HCT116 (cell line): ENCODE measurements around the gene RADIL. TPM values are rescaled to one million over a fixed set of nuclear protein-coding genes. Genes with fewer than 3 reads are reported as not detected.

ENCODE experiments used
- ATAC-seq: fragments of 200-7000 bp; cut with Tn5 transposase; 2 replicates; pipeline ENCODE4 v1.9.1; 2020; ENCODE audit warnings: mild to moderate bottlenecking, moderate library complexity
- BruUV-seq: library from RNA; stranded (reverse); fragments of 400-500 nt; replicated peaks from 2 replicates; lab custom pipeline; 2021; lab: Mats Ljungman, UMichigan
- CTCF ChIA-PET: fragments of 300-600 bp; sonication (Branson Sonifier 250); formaldehyde crosslinking; loops from one replicate; lab custom pipeline; 2021; ENCODE audit warnings: antibody characterized with exemption; lab: Charles Lee
- POLR2A ChIA-PET: fragments of 300-600, 350-600 bp; sonication (Branson Sonifier 250); formaldehyde crosslinking; loops from one replicate; lab custom pipeline; 2021; ENCODE audit warnings: antibody characterized with exemption; lab: Charles Lee
- RAD21 ChIA-PET, 2 experiments: fragments of 300-600 bp; sonication (Branson Sonifier 250); formaldehyde crosslinking; loops; one replicate each; lab custom pipeline; 2023; ENCODE audit warnings: low total read pairs in 2 of 2; ENCODE audit not compliant: uncharacterized antibody in 2 of 2, unreplicated experiment in 2 of 2, low non-redundant PET in 1 of 2; lab: Charles Lee
- DNase-seq: peaks from one replicate; pipeline ENCODE4 v3.0.0-alpha.2; 2010; ENCODE audit warnings: low read depth, low spot score
- H2AFZ ChIP-seq: fragments of 200-600 bp; shearing (Covaris generic), sonication (generic); 2 replicates; pipeline ENCODE4 v1.6.1; 2017; ENCODE audit warnings: low read depth, mixed run types, mixed read lengths, antibody characterized with exemption, low read length; ENCODE audit not compliant: poor library complexity, severe bottlenecking
- H3K27ac ChIP-seq: 2 replicates; pipeline ENCODE4 v1.5.1; 2012; ENCODE audit warnings: low read depth, low read length
- H3K27me3 ChIP-seq: fragments of 200-600 bp; sonication (generic); 2 replicates; pipeline ENCODE4 v1.6.1; 2016; ENCODE audit warnings: mixed run types, low read length, mixed read lengths; ENCODE audit not compliant: insufficient read depth
- H3K36me3 ChIP-seq, 2 experiments: fragments of 200-500 bp in 1 of 2; fragments of 200-600 bp in 1 of 2; sonication (Bioruptor generic) in 1 of 2; sonication (generic) in 1 of 2; 2 replicates each; pipeline versions ENCODE4 v1.5.1 to v1.6.1; 2014 to 2016; ENCODE audit warnings: low read length in 2 of 2, inconsistent platforms in 1 of 2, mixed read lengths in 1 of 2, mixed run types in 1 of 2; ENCODE audit not compliant: insufficient read depth in 2 of 2, control insufficient read depth in 1 of 2
- H3K4me1 ChIP-seq, 2 experiments: fragments of 200-600 bp in 1 of 2; sonication (generic) in 1 of 2; 2 replicates each; pipeline versions ENCODE4 v1.5.1 to v1.6.1; 2012 to 2017; ENCODE audit warnings: low read length in 2 of 2, inconsistent platforms in 1 of 2, mild to moderate bottlenecking in 1 of 2, mixed read lengths in 1 of 2, mixed run types in 1 of 2, moderate library complexity in 1 of 2; ENCODE audit not compliant: insufficient read depth in 2 of 2, control insufficient read depth in 1 of 2
- H3K4me2 ChIP-seq: fragments of 200-600 bp; sonication (generic); 2 replicates; pipeline ENCODE4 v1.6.1; 2017; ENCODE audit warnings: mixed run types, low read length, mixed read lengths
- H3K4me3 ChIP-seq, 2 experiments: fragments of 200-600 bp in 1 of 2; sonication (generic) in 1 of 2; replicated peaks in 1 of 2; 2 replicates each; pipeline ENCODE4 v1.5.1; 2011 to 2016; ENCODE audit warnings: low read length in 2 of 2, control low read depth in 1 of 2, low read depth in 1 of 2, mild to moderate bottlenecking in 1 of 2, mixed read lengths in 1 of 2, mixed run types in 1 of 2
- H3K79me2 ChIP-seq: fragments of 200-600 bp; sonication (generic); 2 replicates; pipeline ENCODE4 v1.6.1; 2017; ENCODE audit warnings: mild to moderate bottlenecking, mixed run types, low read length, moderate library complexity, mixed read lengths; ENCODE audit not compliant: insufficient read depth
- H3K9ac ChIP-seq: fragments of 200-600 bp; sonication (generic); 2 replicates; pipeline ENCODE4 v1.6.1; 2016; ENCODE audit warnings: low read length, mixed read lengths
- H3K9me2 ChIP-seq: fragments of 200-600 bp; sonication (generic), shearing (Covaris generic); 2 replicates; pipeline ENCODE4 v1.6.1; 2017; ENCODE audit warnings: mixed run types, mild to moderate bottlenecking, moderate library complexity; ENCODE audit not compliant: insufficient read depth
- H3K9me3 ChIP-seq, 2 experiments: fragments of 200-500 bp in 1 of 2; fragments of 200-600 bp in 1 of 2; sonication (Bioruptor generic) in 1 of 2; sonication (generic) in 1 of 2; 2 replicates each; pipeline ENCODE4 v1.6.1; 2014 to 2017; ENCODE audit warnings: low read length in 2 of 2, mixed read lengths in 2 of 2, inconsistent platforms in 1 of 2, low read depth in 1 of 2, mild to moderate bottlenecking in 1 of 2, mixed run types in 1 of 2, moderate library complexity in 1 of 2; ENCODE audit not compliant: control insufficient read depth in 1 of 2, insufficient read depth in 1 of 2
- H4K20me1 ChIP-seq: fragments of 200-600 bp; sonication (generic), shearing (Covaris generic); 2 replicates; pipeline ENCODE4 v1.6.1; 2017; ENCODE audit warnings: mixed run types, mild to moderate bottlenecking, moderate library complexity; ENCODE audit not compliant: insufficient read depth
- CBX3 ChIP-seq: IDR thresholded peaks from 2 replicates; pipeline ENCODE4 v1.6.1; 2012; ENCODE audit warnings: low read depth
- CEBPB ChIP-seq: IDR thresholded peaks from 2 replicates; pipeline ENCODE4 v1.6.1; 2012; ENCODE audit warnings: low read depth
- CTCF ChIP-seq, 3 experiments: fragments of 200-600 bp in 1 of 3; sonication (generic) in 1 of 3; IDR thresholded peaks in 2 of 3; conservative IDR thresholded peaks in 1 of 3; 2 replicates each; pipeline ENCODE4 v1.5.1; 2012 to 2017; ENCODE audit warnings: low read depth in 2 of 3, low read length in 2 of 3, antibody characterized with exemption in 1 of 3, borderline replicate concordance in 1 of 3, control low read depth in 1 of 3, mild to moderate bottlenecking in 1 of 3, mixed read lengths in 1 of 3, mixed run types in 1 of 3, moderate library complexity in 1 of 3; ENCODE audit not compliant: insufficient read depth in 1 of 3
- EGR1 ChIP-seq: IDR thresholded peaks from 2 replicates; pipeline ENCODE4 v1.6.1; 2012; ENCODE audit warnings: low read depth
- ELF1 ChIP-seq: IDR thresholded peaks from 2 replicates; pipeline ENCODE4 v1.6.1; 2012; ENCODE audit warnings: low read depth, borderline replicate concordance
- EZH2phosphoT487 ChIP-seq: fragments of 200-600 bp; IDR thresholded peaks from 2 replicates; pipeline ENCODE4 v1.6.1; 2018; ENCODE audit warnings: antibody characterized with exemption, borderline replicate concordance
- FOSL1 ChIP-seq: IDR thresholded peaks from 2 replicates; pipeline ENCODE4 v1.6.1; 2012; ENCODE audit warnings: low read depth
- JUND ChIP-seq: IDR thresholded peaks from 2 replicates; pipeline ENCODE4 v1.6.1; 2012
- MAX ChIP-seq: IDR thresholded peaks from 2 replicates; pipeline ENCODE4 v1.6.1; 2012
- POLR2A ChIP-seq: IDR thresholded peaks from 2 replicates; pipeline ENCODE4 v1.7.0; 2011; ENCODE audit warnings: borderline replicate concordance; ENCODE audit not compliant: insufficient read depth, insufficient read length; ENCODE audit errors: extremely low read depth
- POLR2AphosphoS5 ChIP-seq: IDR thresholded peaks from 2 replicates; pipeline ENCODE4 v1.6.1; 2011; ENCODE audit warnings: mild to moderate bottlenecking, low read depth, low read length, moderate library complexity
- RAD21 ChIP-seq: IDR thresholded peaks from 2 replicates; pipeline ENCODE4 v1.6.1; 2012; ENCODE audit warnings: low read depth, mild to moderate bottlenecking
- SP1 ChIP-seq: IDR thresholded peaks from 2 replicates; pipeline ENCODE4 v1.6.1; 2012; ENCODE audit warnings: low read depth
- SRF ChIP-seq: IDR thresholded peaks from 2 replicates; pipeline ENCODE4 v1.6.1; 2012; ENCODE audit warnings: low read depth
- TCF7L2 ChIP-seq: IDR thresholded peaks from 2 replicates; pipeline ENCODE4 v1.7.0; 2011; ENCODE audit warnings: borderline replicate concordance, inconsistent platforms; ENCODE audit not compliant: insufficient read depth, insufficient read length; ENCODE audit errors: extremely low read depth
- YY1 ChIP-seq: IDR thresholded peaks from 2 replicates; pipeline ENCODE4 v1.6.1; 2011; ENCODE audit warnings: low read length, low read depth, moderate library complexity, mild to moderate bottlenecking; ENCODE audit not compliant: insufficient replicate concordance; ENCODE audit errors: extremely low read depth
- ZBTB33 ChIP-seq: IDR thresholded peaks from 2 replicates; pipeline ENCODE4 v1.6.1; 2011; ENCODE audit warnings: mild to moderate bottlenecking, low read length, moderate library complexity; ENCODE audit not compliant: insufficient replicate concordance; ENCODE audit errors: extremely low read depth
- ZFX ChIP-seq: fragments of 450-650 bp; IDR thresholded peaks from 2 replicates; pipeline ENCODE4 v1.6.1; 2017
- ZNF274 ChIP-seq: fragments of 200-500 bp; sonication (Bioruptor generic); IDR thresholded peaks from 2 replicates; pipeline ENCODE4 v1.6.1; 2014; ENCODE audit warnings: mild to moderate bottlenecking, low read depth, low read length, inconsistent platforms
- intact Hi-C: fragments of 100-400 bp; cut with micrococcal nuclease; formaldehyde crosslinking; loops from 2 replicates; pipeline ENCODE4 v1.10.0; 2022
- total RNA-seq: library from RNA; stranded (reverse); gene quantifications from one replicate; pipeline ENCODE4 v1.2.1, GENCODE V29; 2021; ENCODE audit not compliant: unreplicated experiment

RADIL gene
- total RNA-seq, 1 experiment from 2014 or later, result 5.3 TPM

- TF ChIP-seq ZFX (no peak), MAX (no peak)
These were observed 114.6 kb downstream of the RADIL start (continued) for GRCh38 chr7:4768597-4769569.

- Histone ChIP-seq H3K4me1 (no peaks in the 10 kb centered on the region), H4K20me1 (no peaks in the 10 kb centered on the region), H3K27me3 (no peaks in the 10 kb centered on the region), H3K4me3 (no peak overlapping the region), H3K9me2 (no peaks in the 10 kb centered on the region), H2AFZ (no peak overlapping the region), H3K36me3 (peaks cover 14 to 18% of the 10 kb centered on the region in 2 experiments; a peak in 3 of 4 replicates), H3K9ac (no peak overlapping the region), H3K4me2 (no peak overlapping the region), H3K9me3 (no peaks in the 10 kb centered on the region), H3K27ac (no peak overlapping the region), H3K79me2 (0 out of 2 replicates have a peak, but pooled peaks cover 4% of the 10 kb centered on the region)
- ChIA-PET CTCF (no interaction called here), POLR2A (no interaction called here), RAD21 (no interaction called here)
- no TSS peak for BruUV-seq
- intact Hi-C loops, result no loop called here
- ATAC-seq, result no peak
- no peak for DNase-seq
- TF ChIP-seq ELF1 (no peak), CTCF (IDR thresholded peaks at IDR 0.05 in 2 of 3, conservative IDR thresholded peaks at IDR 0.05 in 1 of 3; ENCODE audit: borderline replicate concordance in 1 of 3, insufficient read depth in 1 of 3, low read depth in 2 of 3, low read length in 2 of 3) (no peak), CBX3 (no peak), POLR2A (no peak), FOSL1 (no peak), ZNF274 (no peak), SP1 (no peak), JUND (no peak), POLR2AphosphoS5 (no peak), CEBPB (no peak), ZBTB33 (no peak), TCF7L2 (no peak), MAX (no peak), RAD21 (no peak), SRF (no peak), EGR1 (no peak), EZH2phosphoT487 (no peak), YY1 (no peak)
These were observed 116.6 kb downstream of the RADIL start for GRCh38 chr7:4766666-4767519.
